Neural cell (in vitro differentiated cells): ENCODE data around the gene ECM2. TPM values are rescaled to one million over a fixed set of nuclear protein-coding genes. Genes with fewer than 3 reads are reported as not detected.

Experiments
- H2AFZ ChIP-seq: fragments of 200-600, 300-800 bp; sonication (generic), shearing (Covaris generic); 2 replicates; pipeline ENCODE4 v1.6.0; 2014; ENCODE audit warnings: low read depth, mild to moderate bottlenecking, antibody characterized with exemption, low read length, moderate library complexity
- H3F3A ChIP-seq: fragments of 200-600 bp; shearing (Covaris generic); 2 replicates; pipeline ENCODE4 v1.6.1; 2016; ENCODE audit warnings: mild to moderate bottlenecking, moderate library complexity, mixed read lengths, antibody characterized with exemption, low read length; ENCODE audit not compliant: insufficient read depth, poor library complexity, severe bottlenecking
- H3K27ac ChIP-seq: fragments of 200-600, 300-800 bp; sonication (generic), shearing (Covaris generic); 2 replicates; pipeline ENCODE4 v1.5.1; 2014; ENCODE audit warnings: mild to moderate bottlenecking, low read length, moderate library complexity
- H3K27me3 ChIP-seq: fragments of 300-800, 200-600 bp; sonication (generic), shearing (Covaris generic); 2 replicates; pipeline ENCODE4 v1.6.0; 2014; ENCODE audit warnings: mild to moderate bottlenecking, low read depth, low read length, moderate library complexity; ENCODE audit not compliant: insufficient read depth
- H3K36me3 ChIP-seq: fragments of 300-800, 200-600 bp; sonication (generic), shearing (Covaris generic); 2 replicates; pipeline ENCODE4 v1.5.1; 2014; ENCODE audit warnings: mild to moderate bottlenecking, antibody characterized with exemption, low read length, moderate library complexity; ENCODE audit not compliant: insufficient read depth
- H3K4me2 ChIP-seq: fragments of 300-800, 200-600 bp; sonication (generic), shearing (Covaris generic); 2 replicates; pipeline ENCODE4 v1.6.0; 2014; ENCODE audit warnings: mild to moderate bottlenecking, low read length
- H3K4me3 ChIP-seq: fragments of 300-800, 200-600 bp; sonication (generic), shearing (Covaris generic); 2 replicates; pipeline ENCODE4 v1.5.1; 2014; ENCODE audit warnings: mild to moderate bottlenecking, low read length, moderate library complexity
- H3K79me2 ChIP-seq: fragments of 200-600 bp; shearing (Covaris generic); replicated peaks from 2 replicates; pipeline ENCODE4 v1.6.0; 2014; ENCODE audit warnings: mild to moderate bottlenecking, low read length, moderate library complexity; ENCODE audit not compliant: insufficient read depth
- H3K9ac ChIP-seq: fragments of 300-800, 200-600 bp; sonication (generic), shearing (Covaris generic); 2 replicates; pipeline ENCODE4 v1.6.1; 2016; ENCODE audit warnings: mild to moderate bottlenecking, low read length, mixed read lengths
- H3K9me2 ChIP-seq: fragments of 200-600 bp; shearing (Covaris generic); 2 replicates; pipeline ENCODE4 v1.6.1; 2016; ENCODE audit warnings: mild to moderate bottlenecking, low read length, mixed read lengths; ENCODE audit not compliant: insufficient read depth
- H3K9me3 ChIP-seq: fragments of 200-600, 300-800 bp; sonication (generic), shearing (Covaris generic); 2 replicates; pipeline ENCODE4 v1.6.1; 2016; ENCODE audit warnings: mild to moderate bottlenecking, mixed run types, low read length, moderate library complexity, mixed read lengths
- H4K20me1 ChIP-seq: fragments of 200-600 bp; shearing (Covaris generic); 2 replicates; pipeline ENCODE4 v1.6.1; 2016; ENCODE audit warnings: mild to moderate bottlenecking, mixed run types; ENCODE audit not compliant: insufficient read depth
- CTCF ChIP-seq: fragments of 450-650 bp; IDR thresholded peaks from 2 replicates; pipeline ENCODE4 v1.5.1; 2014; ENCODE audit warnings: antibody characterized with exemption, mild to moderate bottlenecking, moderate library complexity; ENCODE audit not compliant: poor library complexity, severe bottlenecking
- EP300 ChIP-seq: fragments of 450-650 bp; conservative IDR thresholded peaks from 2 replicates; pipeline ENCODE4 v1.6.1; 2014; ENCODE audit warnings: antibody characterized with exemption, mild to moderate bottlenecking, moderate library complexity; ENCODE audit not compliant: poor library complexity, severe bottlenecking
- EZH2 ChIP-seq: fragments of 200-600, 300-800 bp; shearing (Covaris generic), sonication (generic); IDR thresholded peaks from 2 replicates; pipeline ENCODE4 v1.6.1; 2014; ENCODE audit warnings: antibody characterized with exemption, low read length, borderline replicate concordance, mild to moderate bottlenecking; ENCODE audit not compliant: insufficient read depth, poor library complexity, severe bottlenecking
- MXI1 ChIP-seq: fragments of 450-650 bp; conservative IDR thresholded peaks from 2 replicates; pipeline ENCODE4 v1.6.1; 2014; ENCODE audit warnings: antibody characterized with exemption, mild to moderate bottlenecking; ENCODE audit not compliant: poor library complexity, severe bottlenecking
- POLR2AphosphoS5 ChIP-seq: IDR thresholded peaks from 2 replicates; pipeline ENCODE4 v1.6.1; 2012
- RAD21 ChIP-seq: fragments of 450-650 bp; conservative IDR thresholded peaks from 2 replicates; pipeline ENCODE4 v1.6.1; 2014; ENCODE audit warnings: antibody characterized with exemption, mild to moderate bottlenecking, moderate library complexity
- REST ChIP-seq: IDR thresholded peaks from 2 replicates; pipeline ENCODE4 v1.6.1; 2012; ENCODE audit warnings: borderline replicate concordance
- SMC3 ChIP-seq: fragments of 450-650 bp; conservative IDR thresholded peaks from 2 replicates; pipeline ENCODE4 v1.6.1; 2014; ENCODE audit warnings: antibody characterized with exemption, mild to moderate bottlenecking, moderate library complexity; ENCODE audit not compliant: poor library complexity
- TAF1 ChIP-seq: IDR thresholded peaks from 2 replicates; pipeline ENCODE4 v1.6.1; 2012; ENCODE audit warnings: low read depth
- polyA plus RNA-seq: library from polyadenylated mRNA; depleted of rRNA; stranded (reverse); fragments of >200 nt; gene quantifications from 2 replicates; pipeline ENCODE4 v1.2.3, GENCODE V29; 2014

The ECM2 gene
- polyA plus RNA-seq, 1 donor from 2014 or later: not detected

GRCh38 chr9:92480291-92480771 lies 55.5 kb downstream of the ECM2 start:
- Histone ChIP-seq H2AFZ (no peak overlapping the region), H3K79me2 (no peaks in the 10 kb centered on the region), H3K27ac (no peak overlapping the region), H3K4me2 (no peak overlapping the region), H3K9me3 (no peaks in the 10 kb centered on the region), H4K20me1 (no peaks in the 10 kb centered on the region), H3K9me2 (no peaks in the 10 kb centered on the region), H3K9ac (no peak overlapping the region), H3K27me3 (no peaks in the 10 kb centered on the region), H3K4me3 (no peak overlapping the region), H3K36me3 (no peaks in the 10 kb centered on the region), H3F3A (no peaks in the 10 kb centered on the region)
- TF ChIP-seq TAF1: no peak
- TF ChIP-seq EZH2: no peak
- TF ChIP-seq POLR2AphosphoS5: no peak
- no peak for TF ChIP-seq SMC3
- no peak for TF ChIP-seq RAD21
- no peak for TF ChIP-seq CTCF
- TF ChIP-seq REST: no peak
- no peak for TF ChIP-seq MXI1
- no peak for TF ChIP-seq EP300

GRCh38 chr9:92479346-92479745 lies 56.4 kb downstream of the ECM2 start:
- H4K20me1 ChIP-seq: no peaks in the 10 kb centered on the region
- no peak overlapping the region for H3K4me3 ChIP-seq
- no peak overlapping the region for H3K9ac ChIP-seq
- no peaks in the 10 kb centered on the region for H3F3A ChIP-seq
- H3K36me3 ChIP-seq: no peaks in the 10 kb centered on the region
- H3K4me2 ChIP-seq: no peak overlapping the region
- H3K79me2 ChIP-seq: no peaks in the 10 kb centered on the region
- H3K9me2 ChIP-seq: no peaks in the 10 kb centered on the region
- no peak overlapping the region for H2AFZ ChIP-seq
- no peak overlapping the region for H3K27ac ChIP-seq
- no peaks in the 10 kb centered on the region for H3K9me3 ChIP-seq
- TF ChIP-seq SMC3: no peak
- TF ChIP-seq POLR2AphosphoS5: no peak
- no peak for TF ChIP-seq EZH2
- no peaks in the 10 kb centered on the region for H3K27me3 ChIP-seq

GRCh38 chr9:92478783-92479182 lies 57.0 kb downstream of the ECM2 start:
- H4K20me1 ChIP-seq: no peaks in the 10 kb centered on the region
- H3K9me3 ChIP-seq: no peaks in the 10 kb centered on the region
- TF ChIP-seq RAD21 (no peak), CTCF (no peak)
- H3K36me3 ChIP-seq: no peaks in the 10 kb centered on the region
- H3K27me3 ChIP-seq: no peaks in the 10 kb centered on the region
- H3K9ac ChIP-seq: no peak overlapping the region
- H3K27ac ChIP-seq: no peak overlapping the region
- H3K4me2 ChIP-seq: no peak overlapping the region
- H2AFZ ChIP-seq: no peak overlapping the region
- no peaks in the 10 kb centered on the region for H3F3A ChIP-seq
- H3K4me3 ChIP-seq: no peak overlapping the region
- H3K79me2 ChIP-seq: no peaks in the 10 kb centered on the region
- H3K9me2 ChIP-seq: no peaks in the 10 kb centered on the region
